Measurements from ENCODE around the gene TRPT1. TPM values are rescaled to one million over a fixed set of nuclear protein-coding genes. Genes with fewer than 3 reads are reported as not detected.

TRPT1 gene
- polyA plus RNA-seq (ENCODE audit: insufficient read length in 4 of 4) = 10 to 100 TPM; 41.9 to 52.0 (median 44.9) TPM

GRCh38 chr11:64225608-64226506 is at the start of gene TRPT1, which contains the start of gene NUDT22:
TRPT1 (minus strand) TSS chr11:64226186; CDS start chr11:64225860, 326 bp downstream.
NUDT22 (plus strand) TSS chr11:64226274; CDS start chr11:64226653, 379 bp downstream.
- DNase-seq (ENCODE audit: low read depth in 4 of 4, low spot score in 3 of 4) = no peak

GRCh38 chr11:64275031-64275800 is 49.2 kb upstream of the TRPT1 start:
- no peak for DNase-seq (ENCODE audit: low read depth in 4 of 4, low spot score in 3 of 4)

GRCh38 chr11:64269540-64270220 is 43.7 kb upstream of the TRPT1 start:
- DNase-seq (ENCODE audit: low read depth in 4 of 4, low spot score in 3 of 4) = peak; percentile 98 to 99 (median 98)

DNA sequence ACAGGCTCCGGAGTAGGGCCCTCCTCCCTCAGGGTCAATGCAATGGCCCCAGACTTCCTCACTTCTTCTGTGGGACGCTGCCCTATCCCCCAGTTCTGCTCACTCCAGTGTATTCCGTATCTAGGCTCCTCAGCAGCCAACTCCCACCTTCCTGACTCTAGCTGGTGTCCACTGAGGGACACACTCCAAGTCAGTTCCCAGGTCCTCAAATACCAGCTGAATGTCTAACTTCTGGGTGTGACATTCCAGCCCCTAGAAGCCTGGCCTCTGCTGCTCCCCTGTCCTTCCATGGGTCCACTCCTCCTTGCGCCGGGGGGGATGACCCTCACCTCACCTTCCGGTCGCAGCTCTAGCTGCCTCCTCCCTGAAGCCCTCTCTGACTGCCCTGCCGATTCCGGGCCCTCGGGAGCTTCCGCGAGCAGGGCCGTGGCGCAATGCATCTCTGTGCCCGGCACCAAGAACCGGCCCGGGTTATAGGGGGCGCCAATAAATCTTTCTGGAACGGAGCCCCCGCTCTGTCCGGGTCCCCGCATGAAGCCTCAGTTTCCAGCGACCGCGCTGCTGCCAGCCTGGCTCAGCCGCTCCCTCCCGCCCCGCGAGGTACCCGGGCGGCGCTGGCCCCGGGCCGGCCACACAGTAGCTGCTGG is 43.0 kb upstream of the TRPT1 start:
- no peak for DNase-seq (ENCODE audit: low read depth in 4 of 4, low spot score in 3 of 4)

GRCh38 chr11:64268025-64268892 is 42.3 kb upstream of the TRPT1 start:
- DNase-seq (ENCODE audit: low read depth in 4 of 4, low spot score in 3 of 4) = no peak

GRCh38 chr11:64267207-64267945 is 41.4 kb upstream of the TRPT1 start:
- DNase-seq (ENCODE audit: low read depth in 4 of 4, low spot score in 3 of 4) = no peak

- DNase-seq (ENCODE audit: low read depth in 4 of 4, low spot score in 3 of 4) = no peak
Measured at GRCh38 chr11:64266339-64266738, 40.4 kb upstream of the TRPT1 start.

GRCh38 chr11:64265176-64266160 is 39.5 kb upstream of the TRPT1 start:
- no peak for DNase-seq (ENCODE audit: low read depth in 4 of 4, low spot score in 3 of 4)

DNA sequence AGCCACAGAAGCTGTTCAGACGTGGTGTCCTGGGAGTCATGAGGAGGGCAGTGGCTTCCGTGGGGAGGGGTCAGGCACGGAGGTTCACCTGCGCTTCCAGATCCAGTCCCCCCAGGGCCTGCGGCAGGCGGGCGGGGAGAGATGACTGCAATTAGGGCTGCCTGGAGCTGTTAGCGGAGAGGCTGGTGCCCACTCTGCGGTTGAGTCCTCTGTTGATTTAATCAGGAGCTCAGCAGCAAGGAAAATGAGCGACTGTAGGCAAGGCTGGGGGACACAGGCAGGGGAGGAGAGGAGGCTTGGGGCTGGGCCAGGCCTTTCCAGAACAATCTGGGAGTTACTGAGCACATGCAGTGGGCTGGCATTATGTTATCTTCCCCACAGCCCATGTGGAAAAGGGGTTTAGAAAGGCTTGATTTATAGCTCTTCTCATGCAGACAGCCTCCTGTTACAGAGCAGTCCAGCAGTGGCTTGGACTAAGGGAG is 38.4 kb upstream of the TRPT1 start:
- no peak for DNase-seq (ENCODE audit: low read depth in 4 of 4, low spot score in 3 of 4)

DNA sequence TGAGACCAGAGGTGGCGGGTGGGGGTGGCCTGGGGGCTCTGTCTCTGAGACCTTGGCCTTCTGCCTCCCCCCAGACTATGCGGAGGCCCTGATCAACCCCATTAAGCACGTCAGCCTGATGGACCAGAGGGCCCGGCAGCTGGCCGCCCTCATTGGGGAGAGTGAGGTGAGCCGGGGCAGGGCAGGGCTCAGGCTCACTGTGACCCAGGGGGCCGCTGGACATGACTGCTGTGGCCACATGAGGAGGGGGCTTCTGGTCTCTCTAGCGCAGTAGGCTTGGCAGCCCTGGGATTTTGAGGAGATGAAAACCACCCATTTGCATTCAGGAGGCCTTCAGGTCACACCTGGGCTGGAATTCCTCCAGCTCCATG is 37.9 kb upstream of the TRPT1 start:
- no peak for DNase-seq (ENCODE audit: low read depth in 4 of 4, low spot score in 3 of 4)

GRCh38 chr11:64263021-64263946 is 37.3 kb upstream of the TRPT1 start:
- no peak for DNase-seq (ENCODE audit: low read depth in 4 of 4, low spot score in 3 of 4)

DNA sequence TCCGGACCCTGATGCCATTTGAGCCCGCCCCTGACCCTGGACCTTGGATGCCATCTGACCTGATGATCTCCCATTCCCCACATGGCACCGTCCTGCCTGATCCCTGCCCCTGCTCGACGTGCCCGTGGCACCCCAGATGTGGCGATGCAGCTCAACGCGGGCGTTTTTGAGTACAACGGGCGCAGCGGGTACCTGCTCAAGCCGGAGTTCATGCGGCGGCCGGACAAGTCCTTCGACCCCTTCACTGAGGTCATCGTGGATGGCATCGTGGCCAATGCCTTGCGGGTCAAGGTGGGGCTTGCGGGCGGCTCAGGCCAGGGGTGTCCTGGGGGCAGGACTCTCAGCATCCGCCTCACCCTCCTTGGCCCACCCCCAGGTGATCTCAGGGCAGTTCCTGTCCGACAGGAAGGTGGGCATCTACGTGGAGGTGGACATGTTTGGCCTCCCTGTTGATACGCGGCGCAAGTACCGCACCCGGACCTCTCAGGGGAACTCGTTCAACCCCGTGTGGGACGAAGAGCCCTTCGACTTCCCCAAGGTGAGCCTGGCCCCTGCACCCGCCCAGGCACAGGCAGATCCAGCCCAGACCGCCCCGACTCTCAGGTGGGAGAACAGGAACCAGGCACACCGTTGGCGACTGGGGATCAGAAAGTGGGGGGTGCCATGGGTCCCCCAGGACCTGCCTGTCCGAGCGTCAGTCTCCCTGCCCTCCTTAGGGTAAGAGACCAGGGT is 36.5 kb upstream of the TRPT1 start:
- DNase-seq (ENCODE audit: low read depth in 4 of 4, low spot score in 3 of 4) = no peak

DNA sequence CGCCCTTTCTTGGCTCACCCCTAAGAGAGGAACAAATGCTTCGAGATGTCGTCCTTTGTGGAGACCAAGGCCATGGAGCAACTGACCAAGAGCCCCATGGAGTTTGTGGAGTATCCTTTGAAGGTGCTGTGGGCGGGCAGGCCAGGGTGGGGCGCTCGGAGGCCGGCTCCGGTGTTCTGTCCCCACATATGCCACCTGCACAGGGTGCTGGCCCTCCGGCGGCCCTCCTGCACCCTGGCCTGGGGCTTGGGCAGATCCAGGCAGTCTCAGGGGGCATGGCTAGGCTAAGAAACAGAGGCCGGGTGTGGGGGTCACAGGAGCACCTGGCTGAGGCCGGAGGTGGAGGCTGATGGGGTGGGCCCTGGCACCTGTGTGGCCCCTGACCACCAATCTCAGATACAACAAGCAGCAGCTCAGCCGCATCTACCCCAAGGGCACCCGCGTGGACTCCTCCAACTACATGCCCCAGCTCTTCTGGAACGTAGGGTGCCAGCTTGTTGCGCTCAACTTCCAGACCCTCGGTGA is 35.6 kb upstream of the TRPT1 start:
- DNase-seq (ENCODE audit: low read depth in 4 of 4, low spot score in 3 of 4) = no peak

DNA sequence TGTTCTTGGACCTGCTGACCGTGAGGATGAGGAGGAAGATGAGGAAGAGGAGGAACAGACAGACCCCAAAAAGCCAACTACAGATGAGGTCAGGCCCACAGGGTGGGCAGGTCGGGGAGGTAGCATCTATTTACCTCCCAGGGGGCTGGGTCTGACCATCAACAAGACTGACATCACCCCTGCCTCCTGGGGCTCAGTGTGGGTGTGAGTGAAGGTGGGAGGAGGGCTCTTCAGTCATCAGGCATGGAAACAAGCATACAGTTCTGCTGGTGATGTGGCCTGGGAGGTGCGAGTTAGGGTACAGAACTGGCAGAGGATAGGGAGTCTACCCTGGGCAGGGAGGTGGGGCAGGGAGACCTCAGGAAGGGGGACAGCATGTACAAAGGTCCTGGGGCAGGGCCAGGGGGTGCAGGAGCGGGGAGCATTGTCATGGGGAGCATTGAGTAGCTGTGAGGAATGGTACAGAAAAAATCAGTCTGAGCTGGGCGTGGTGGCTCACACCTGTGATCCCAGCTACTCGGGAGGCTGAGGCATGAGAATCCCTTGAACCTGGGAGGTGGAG is 34.2 kb upstream of the TRPT1 start:
- no peak for DNase-seq (ENCODE audit: low read depth in 4 of 4, low spot score in 3 of 4)

GRCh38 chr11:64259533-64260067 is 33.6 kb upstream of the TRPT1 start:
- no peak for DNase-seq (ENCODE audit: low read depth in 4 of 4, low spot score in 3 of 4)

Measured in right renal pelvis (tissue), 4 donors.